H54 (cell line): Measurements from ENCODE around the gene PODXL.

Experiments
- DNase-seq: peaks from one replicate; pipeline ENCODE4 v3.0.0; 2011; ENCODE audit warnings: low spot score, mixed read lengths; ENCODE audit not compliant: insufficient read length
- FAIRE-seq: peaks from 3 replicates; lab custom pipeline; 2011; peaks lifted over from hg19 to GRCh38; lab: Jason Lieb, UNC
- POLR2A ChIP-seq: IDR thresholded peaks from 2 replicates; pipeline ENCODE4 v1.6.1; 2011; ENCODE audit warnings: low read depth, mild to moderate bottlenecking, low read length

Gene PODXL

GRCh38 chr7:131586259-131586658 is 29.8 kb upstream of the PODXL start:
- DNase-seq (no peak), FAIRE-seq (no peak)
- TF ChIP-seq POLR2A = no peak

GRCh38 chr7:131583430-131583829 is 27.0 kb upstream of the PODXL start:
- FAIRE-seq (no peak), DNase-seq (no peak)
- no peak for TF ChIP-seq POLR2A

DNA sequence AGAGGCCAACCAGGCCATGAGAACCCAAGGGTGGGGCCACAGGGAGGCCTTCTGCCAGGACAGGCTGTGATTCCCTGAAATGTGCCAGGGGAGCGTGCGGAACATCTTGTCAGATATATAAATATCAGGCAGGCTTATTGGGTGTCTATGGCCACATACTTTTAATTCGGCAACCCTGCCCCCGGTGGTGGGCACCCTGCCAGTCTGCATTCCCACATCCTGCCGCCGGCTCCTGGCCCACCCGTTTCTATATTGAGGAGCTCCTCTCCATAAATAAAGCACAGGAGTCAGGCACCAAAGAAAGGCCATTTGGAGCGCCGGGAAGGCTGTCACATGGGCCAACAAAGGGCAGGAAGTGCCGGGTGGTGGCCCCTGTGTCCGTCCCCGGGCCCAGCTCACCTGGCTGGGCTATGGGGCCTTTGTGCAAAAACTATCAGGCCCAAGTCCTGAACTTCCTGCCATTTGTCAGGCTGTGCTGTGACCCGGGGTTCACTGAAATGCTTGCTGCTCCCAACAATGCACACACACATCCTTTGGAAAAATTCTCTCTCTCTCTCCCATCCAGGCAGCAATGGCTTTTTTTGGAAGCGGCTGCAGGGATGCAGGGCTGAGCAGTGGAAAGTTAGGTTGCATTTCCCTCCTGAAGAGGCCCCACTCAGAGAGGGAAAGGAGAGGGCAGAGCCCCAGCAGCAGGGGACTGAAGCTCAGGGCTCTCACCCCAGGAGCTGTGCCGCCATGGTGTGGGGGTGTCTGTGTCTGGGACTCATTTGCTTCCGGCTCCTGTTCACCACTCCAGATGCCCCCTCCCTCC is 25.0 kb upstream of the PODXL start:
- FAIRE-seq (no peak), DNase-seq (no peak)
- no peak for TF ChIP-seq POLR2A

DNA sequence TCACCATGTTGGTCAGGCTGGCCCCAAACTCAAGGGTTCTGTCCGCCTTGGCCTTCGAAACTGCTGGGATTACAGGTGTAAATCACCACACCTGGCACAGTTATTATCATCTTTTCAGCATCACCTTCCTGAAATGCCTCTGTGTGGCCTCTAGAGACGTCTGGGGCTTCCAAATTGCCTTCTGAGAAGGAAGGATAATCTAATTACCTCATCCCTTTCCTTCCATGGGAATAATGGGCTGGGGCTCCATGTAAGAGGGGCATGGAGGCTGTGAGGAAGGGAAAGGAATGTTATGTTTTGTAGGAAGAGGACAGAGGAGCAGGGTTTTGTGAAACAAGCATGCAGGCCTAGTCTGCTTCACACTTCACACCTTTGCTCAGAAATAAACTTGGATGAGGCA is 22.2 kb upstream of the PODXL start:
- TF ChIP-seq POLR2A = no peak
- FAIRE-seq (no peak), DNase-seq (no peak)

DNA sequence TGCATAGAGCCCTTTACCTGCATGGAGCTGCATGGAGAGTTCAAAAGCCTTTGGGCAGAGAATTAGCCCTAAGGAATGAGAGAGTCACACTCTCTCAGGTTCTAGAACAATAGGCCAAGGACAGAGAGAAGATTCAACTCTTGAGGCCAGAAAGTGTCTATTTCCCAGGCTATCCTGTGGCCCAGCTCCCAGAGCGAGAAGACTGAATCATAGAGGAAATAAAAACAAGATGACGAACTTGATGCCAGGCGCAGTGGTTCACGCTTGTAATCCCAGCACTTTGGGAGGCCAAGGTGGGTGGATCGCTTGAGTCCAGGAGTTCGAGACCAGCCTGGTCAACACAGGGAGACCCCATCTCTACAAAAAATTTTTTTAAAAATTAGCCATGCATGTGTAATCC is 18.3 kb upstream of the PODXL start:
- TF ChIP-seq POLR2A = no peak
- DNase-seq (peak; percentile 54), FAIRE-seq (no peak)

DNA sequence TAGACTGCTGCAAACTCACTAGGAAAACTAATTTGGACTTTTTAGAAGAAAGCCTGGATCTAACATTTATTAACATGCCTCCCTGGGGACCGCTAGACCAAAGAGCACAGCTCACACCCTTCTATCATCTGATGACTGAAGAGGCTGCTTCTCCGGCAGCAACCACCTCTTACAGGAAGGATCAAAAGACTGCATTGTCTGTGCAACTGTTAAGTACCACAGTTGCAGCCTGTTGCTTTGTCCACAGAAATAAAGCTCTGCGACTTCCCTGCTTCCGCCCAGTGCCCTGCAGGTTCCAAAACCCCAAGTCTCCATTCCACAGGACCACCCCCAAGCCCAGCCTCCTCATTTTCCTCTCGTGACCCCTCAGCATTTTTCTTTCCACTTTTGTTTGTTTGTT is 14.0 kb upstream of the PODXL start:
- DNase-seq = no peak
- FAIRE-seq = no peak
- TF ChIP-seq POLR2A = no peak

DNA sequence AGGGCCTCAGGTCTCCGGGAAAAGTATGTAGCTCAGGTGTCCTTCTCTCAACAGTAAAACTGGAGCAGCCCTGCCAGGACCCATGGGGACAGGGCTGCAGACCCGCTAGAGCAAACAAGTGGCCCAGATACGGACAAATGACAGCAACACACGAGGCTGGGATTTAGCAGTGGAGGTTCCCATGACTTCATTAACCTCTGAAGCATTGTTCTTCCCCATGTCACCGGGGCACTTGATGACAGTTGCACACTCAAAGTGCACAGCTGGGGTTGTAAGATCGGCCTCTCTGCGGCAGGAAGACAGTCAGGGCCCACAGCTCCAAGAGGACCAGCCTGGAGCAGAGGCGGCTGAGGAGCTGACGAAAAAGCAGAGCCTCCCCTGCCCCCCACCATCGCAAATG is 12.5 kb upstream of the PODXL start:
- FAIRE-seq (no peak), DNase-seq (no peak)
- no peak for TF ChIP-seq POLR2A

DNA sequence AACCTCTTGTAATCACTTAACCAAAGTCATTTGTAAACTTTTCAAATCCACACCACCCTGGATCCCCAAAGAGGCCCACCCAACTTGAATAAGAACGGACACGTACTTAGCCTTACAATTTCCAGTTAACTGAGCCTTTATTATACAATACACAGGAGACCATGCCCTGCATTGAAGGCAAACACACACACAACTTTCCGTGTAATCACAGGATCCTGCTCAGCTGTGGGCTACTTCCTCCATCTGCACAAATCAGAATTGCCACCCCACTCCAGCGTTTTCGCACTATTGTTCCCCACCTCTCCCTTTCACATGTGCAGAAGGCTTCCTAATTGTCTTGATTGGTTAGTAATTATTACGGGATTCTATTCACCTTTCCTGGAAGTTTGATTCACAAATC is 12.1 kb upstream of the PODXL start:
- DNase-seq (no peak), FAIRE-seq (no peak)
- no peak for TF ChIP-seq POLR2A

DNA sequence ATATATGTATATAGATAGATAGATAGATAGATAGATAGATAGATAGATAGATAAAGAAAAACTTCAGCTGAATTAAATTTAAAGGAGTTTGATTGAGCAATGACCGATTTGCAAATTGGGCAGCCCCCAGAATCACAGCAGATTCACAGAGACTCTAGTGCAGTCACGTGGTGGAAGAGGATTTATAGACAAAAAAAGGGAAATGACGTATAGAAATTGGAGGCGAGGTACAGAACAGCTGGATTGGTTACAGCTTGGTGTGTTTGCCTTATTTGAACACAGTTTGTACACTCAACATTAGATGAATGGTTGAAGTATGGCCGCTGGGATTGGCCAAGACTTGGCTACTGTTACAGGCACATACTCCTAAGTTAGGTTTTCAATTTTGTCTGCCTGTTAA is 8.2 kb upstream of the PODXL start:
- TF ChIP-seq POLR2A = no peak
- no peak for FAIRE-seq
- no peak for DNase-seq

DNA sequence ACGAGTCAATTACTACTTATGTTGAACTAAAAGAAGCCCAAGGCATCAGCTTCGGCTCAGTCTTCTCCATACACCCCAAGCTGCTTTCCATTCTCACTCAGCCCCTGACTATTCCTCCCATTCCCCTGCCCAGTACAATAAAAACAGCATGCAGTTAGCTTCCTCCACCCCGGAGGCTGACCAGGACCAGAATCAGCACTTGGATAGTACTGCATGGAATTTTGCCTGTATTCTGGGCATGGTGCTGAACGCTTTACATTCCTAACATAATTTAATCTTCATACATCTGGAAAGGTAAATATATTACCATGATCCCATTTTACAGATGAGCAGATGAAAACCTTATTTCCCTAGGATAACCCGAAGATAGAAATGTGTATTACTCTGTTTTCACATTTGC is 7.5 kb upstream of the PODXL start:
- TF ChIP-seq POLR2A = no peak
- DNase-seq (no peak), FAIRE-seq (no peak)

DNA sequence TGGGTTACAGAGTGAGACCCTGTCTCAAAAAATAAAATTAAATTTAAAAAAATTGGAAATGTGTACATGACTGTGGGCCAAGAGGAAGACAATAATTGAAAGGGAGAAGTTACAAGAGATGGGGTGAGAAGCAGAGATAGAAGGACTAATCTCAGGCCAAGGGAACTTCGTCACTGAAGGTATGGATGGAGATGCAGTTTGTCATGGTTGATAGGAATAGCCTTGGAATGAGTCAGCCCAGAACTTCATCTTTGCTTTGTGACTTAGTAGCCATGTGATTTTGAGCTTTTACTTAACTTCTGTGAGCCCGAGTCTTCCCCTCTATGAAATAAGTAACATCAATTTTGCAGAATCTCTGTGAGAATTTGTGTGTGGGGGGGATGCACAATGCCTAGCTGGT is 6.5 kb upstream of the PODXL start:
- DNase-seq (peak; percentile 69), FAIRE-seq (no peak)
- no peak for TF ChIP-seq POLR2A

- TF ChIP-seq POLR2A = no peak
- FAIRE-seq (no peak), DNase-seq (no peak)
Observed at GRCh38 chr7:131560061-131560460, 3.6 kb upstream of the PODXL start.

GRCh38 chr7:131557652-131558385 is 1.4 kb upstream of the PODXL start:
- no peak for FAIRE-seq
- TF ChIP-seq POLR2A = no peak
- no peak for DNase-seq

DNA sequence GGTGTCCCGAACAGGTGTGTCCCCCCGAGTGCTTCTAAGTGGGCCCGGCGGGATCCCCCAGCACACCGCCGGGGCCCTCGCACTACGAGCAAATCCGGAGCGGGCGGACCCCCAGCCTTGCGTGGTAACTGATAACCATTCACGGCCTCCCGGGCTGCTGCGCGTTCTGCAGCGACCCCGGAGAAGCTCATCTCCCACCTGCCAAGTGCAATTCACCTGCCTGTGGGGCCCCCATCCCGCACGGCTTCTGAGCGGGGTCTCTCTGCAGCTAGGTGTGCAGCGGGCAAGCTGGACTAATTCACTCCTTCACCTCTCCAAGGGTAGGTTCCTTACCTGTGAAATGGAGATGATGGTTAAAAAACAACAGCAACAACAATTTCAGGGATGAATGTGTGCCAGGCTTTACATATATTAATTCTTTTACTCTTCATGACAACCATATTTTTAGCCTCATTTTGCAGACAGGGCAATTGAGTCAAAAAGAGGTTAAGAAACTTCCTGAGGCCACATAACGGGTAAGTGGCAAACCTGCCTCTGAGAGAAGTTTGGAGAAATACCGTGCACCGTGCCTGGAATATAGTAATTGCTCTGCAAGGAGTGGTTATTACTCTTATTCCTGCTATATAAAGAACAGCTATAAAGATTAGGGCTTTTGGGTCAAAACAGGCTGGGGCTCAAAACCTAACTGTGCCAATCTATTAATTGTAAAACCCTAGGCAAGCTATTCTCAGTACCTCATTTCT is 652 bp upstream of the PODXL start:
- FAIRE-seq (no peak), DNase-seq (no peak)
- no peak for TF ChIP-seq POLR2A
